Measurements from ENCODE around the gene HTT. TPM values are rescaled to one million over a fixed set of nuclear protein-coding genes. Genes with fewer than 3 reads are reported as not detected.

HTT gene
- total RNA-seq, 2 donors from 2014 or later, result 37.8 to 97.8 TPM

- H3K4me1 ChIP-seq (replicated peaks), result no peaks in the 10 kb centered on the region
- H3K36me3 ChIP-seq, result peaks cover 11 to 25% of the 10 kb centered on the region in 2 donors
- no peaks in the 10 kb centered on the region for H3K9me3 ChIP-seq
- TF ChIP-seq POLR2A (IDR thresholded peaks at IDR 0.05), result no peak
- no peak for TF ChIP-seq CTCF (IDR thresholded peaks at IDR 0.05)
- TF ChIP-seq POLR2AphosphoS5 (IDR thresholded peaks at IDR 0.05), result no peak
- no peak overlapping the region for H3K4me3 ChIP-seq
- WGBS, result 96% methylated on average over 17 of the region's 17 CpGs
- no peaks in the 10 kb centered on the region for H3K27me3 ChIP-seq (replicated peaks; ENCODE audit: insufficient read depth)
- H3K27ac ChIP-seq, result no peak overlapping the region
- intact Hi-C loops (cut with DNase I), result no loop called here
- no peak for DNase-seq (ENCODE audit: low spot score)
Measured at GRCh38 chr4:3209551-3210325, 135.3 kb downstream of the HTT start.

- Histone ChIP-seq H3K27me3 (replicated peaks; ENCODE audit: insufficient read depth) (no peaks in the 10 kb centered on the region), H3K4me1 (replicated peaks) (no peaks in the 10 kb centered on the region), H3K36me3 (peaks cover 11 to 31% of the 10 kb centered on the region in 2 donors), H3K4me3 (no peak overlapping the region), H3K27ac (no peak overlapping the region), H3K9me3 (no peaks in the 10 kb centered on the region)
- TF ChIP-seq POLR2A (IDR thresholded peaks at IDR 0.05) (no peak), CTCF (IDR thresholded peaks at IDR 0.05) (no peak), POLR2AphosphoS5 (IDR thresholded peaks at IDR 0.05) (no peak)
- no peak for DNase-seq (ENCODE audit: low spot score)
- WGBS, result 95% methylated on average over 6 of the region's 6 CpGs
- intact Hi-C loops (cut with DNase I), result no loop called here
Measured at GRCh38 chr4:3210467-3210866, 136.0 kb downstream of the HTT start.

- H3K27ac ChIP-seq, result no peak overlapping the region
- no peaks in the 10 kb centered on the region for H3K4me1 ChIP-seq (replicated peaks)
- intact Hi-C loops (cut with DNase I), result no loop called here
- peaks cover 16 to 35% of the 10 kb centered on the region in 2 donors for H3K36me3 ChIP-seq
- H3K9me3 ChIP-seq, result no peaks in the 10 kb centered on the region
- no peaks in the 10 kb centered on the region for H3K27me3 ChIP-seq (replicated peaks; ENCODE audit: insufficient read depth)
- DNase-seq (ENCODE audit: low spot score), result no peak
- WGBS, result 98% methylated on average over 8 of the region's 8 CpGs
- H3K4me3 ChIP-seq, result no peak overlapping the region
- TF ChIP-seq CTCF (IDR thresholded peaks at IDR 0.05) (no peak), POLR2A (IDR thresholded peaks at IDR 0.05) (no peak), POLR2AphosphoS5 (IDR thresholded peaks at IDR 0.05) (no peak)
Measured at GRCh38 chr4:3211866-3212265, 137.4 kb downstream of the HTT start.

- no peak overlapping the region for H3K4me3 ChIP-seq
- H3K27ac ChIP-seq, result no peak overlapping the region
- no peaks in the 10 kb centered on the region for H3K27me3 ChIP-seq (replicated peaks; ENCODE audit: insufficient read depth)
- no peak for TF ChIP-seq POLR2A (IDR thresholded peaks at IDR 0.05)
- TF ChIP-seq CTCF (IDR thresholded peaks at IDR 0.05), result no peak
- TF ChIP-seq POLR2AphosphoS5 (IDR thresholded peaks at IDR 0.05), result no peak
- no peaks in the 10 kb centered on the region for H3K9me3 ChIP-seq
- no peak for DNase-seq (ENCODE audit: low spot score)
- peaks cover 16 to 41% of the 10 kb centered on the region in 2 donors for H3K36me3 ChIP-seq
- intact Hi-C loops (cut with DNase I), result no loop called here
- no peaks in the 10 kb centered on the region for H3K4me1 ChIP-seq (replicated peaks)
- 91% methylated on average over 12 of the region's 12 CpGs for WGBS
Measured at GRCh38 chr4:3212391-3213105, 138.1 kb downstream of the HTT start.
